Measurements from ENCODE around the gene EDN2.

Gene EDN2

DNA sequence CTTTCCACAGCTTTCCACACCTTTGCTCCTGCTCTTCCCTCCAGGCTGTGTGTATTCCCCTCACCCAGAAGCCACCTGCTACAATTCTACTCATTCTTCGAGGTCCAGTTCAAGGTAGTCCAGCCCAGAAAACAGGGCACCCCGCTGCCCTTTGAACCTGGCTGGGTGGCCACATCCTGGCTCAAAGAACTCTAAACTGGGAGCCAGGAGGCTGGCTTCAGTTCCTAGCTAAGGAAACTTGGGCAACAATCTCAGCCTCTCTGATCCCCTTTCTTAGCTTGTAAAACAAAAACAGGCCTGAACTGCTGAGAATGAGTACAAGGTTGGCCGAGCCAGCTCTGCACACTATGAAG, 4.7 kb downstream of the EDN2 start:
- no peak for DNase-seq (ENCODE audit: low read depth)
- H3K4me3 ChIP-seq (ENCODE audit: low read depth, low read length), result no peak overlapping the region
- TF ChIP-seq, protein P1, sequence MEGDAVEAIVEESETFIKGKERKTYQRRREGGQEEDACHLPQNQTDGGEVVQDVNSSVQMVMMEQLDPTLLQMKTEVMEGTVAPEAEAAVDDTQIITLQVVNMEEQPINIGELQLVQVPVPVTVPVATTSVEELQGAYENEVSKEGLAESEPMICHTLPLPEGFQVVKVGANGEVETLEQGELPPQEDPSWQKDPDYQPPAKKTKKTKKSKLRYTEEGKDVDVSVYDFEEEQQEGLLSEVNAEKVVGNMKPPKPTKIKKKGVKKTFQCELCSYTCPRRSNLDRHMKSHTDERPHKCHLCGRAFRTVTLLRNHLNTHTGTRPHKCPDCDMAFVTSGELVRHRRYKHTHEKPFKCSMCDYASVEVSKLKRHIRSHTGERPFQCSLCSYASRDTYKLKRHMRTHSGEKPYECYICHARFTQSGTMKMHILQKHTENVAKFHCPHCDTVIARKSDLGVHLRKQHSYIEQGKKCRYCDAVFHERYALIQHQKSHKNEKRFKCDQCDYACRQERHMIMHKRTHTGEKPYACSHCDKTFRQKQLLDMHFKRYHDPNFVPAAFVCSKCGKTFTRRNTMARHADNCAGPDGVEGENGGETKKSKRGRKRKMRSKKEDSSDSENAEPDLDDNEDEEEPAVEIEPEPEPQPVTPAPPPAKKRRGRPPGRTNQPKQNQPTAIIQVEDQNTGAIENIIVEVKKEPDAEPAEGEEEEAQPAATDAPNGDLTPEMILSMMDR (IDR thresholded peaks at IDR 0.05; ENCODE audit: low read depth, low read length, missing control alignments), result no peak

DNA sequence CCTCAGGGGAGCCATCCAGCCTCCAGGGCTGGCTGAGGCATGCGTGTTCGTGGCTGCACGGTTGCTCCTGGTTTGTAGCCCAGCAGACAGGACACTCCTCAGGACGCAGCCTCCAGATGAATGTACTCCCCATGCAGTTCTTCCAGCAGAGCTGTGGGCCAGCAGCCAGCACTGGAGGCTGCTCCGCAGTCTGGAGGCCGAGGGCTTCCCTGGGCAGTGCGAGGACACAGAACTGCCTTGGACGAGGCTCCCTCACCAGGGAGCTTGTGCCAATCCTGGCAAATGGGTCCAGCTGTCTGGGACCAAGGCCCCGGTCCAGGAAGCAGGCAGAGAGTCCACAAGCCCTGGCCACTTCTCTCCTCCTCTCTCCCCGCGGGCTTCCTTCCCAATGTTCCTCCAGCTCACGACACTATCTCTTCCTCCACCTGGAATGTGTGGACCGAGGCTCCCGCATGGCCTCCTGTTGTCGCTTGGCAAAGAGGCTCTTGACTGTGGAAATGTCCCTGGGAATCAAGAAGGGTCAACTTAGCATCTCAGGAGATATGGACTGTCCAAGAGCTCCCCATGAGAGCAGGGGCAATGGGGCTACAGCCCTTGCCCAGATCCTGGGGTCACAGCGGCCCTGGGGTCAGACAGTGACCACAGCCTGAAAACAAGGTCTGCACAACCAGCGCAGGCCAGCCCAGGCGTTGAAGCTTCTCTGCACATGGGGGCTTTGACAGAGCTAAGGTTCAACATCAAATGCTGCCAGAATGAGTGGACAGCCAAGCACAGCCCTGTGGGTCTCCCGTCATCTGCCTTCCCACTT, 5.3 kb downstream of the EDN2 start:
- DNase-seq (ENCODE audit: low read depth), result no peak

DNA sequence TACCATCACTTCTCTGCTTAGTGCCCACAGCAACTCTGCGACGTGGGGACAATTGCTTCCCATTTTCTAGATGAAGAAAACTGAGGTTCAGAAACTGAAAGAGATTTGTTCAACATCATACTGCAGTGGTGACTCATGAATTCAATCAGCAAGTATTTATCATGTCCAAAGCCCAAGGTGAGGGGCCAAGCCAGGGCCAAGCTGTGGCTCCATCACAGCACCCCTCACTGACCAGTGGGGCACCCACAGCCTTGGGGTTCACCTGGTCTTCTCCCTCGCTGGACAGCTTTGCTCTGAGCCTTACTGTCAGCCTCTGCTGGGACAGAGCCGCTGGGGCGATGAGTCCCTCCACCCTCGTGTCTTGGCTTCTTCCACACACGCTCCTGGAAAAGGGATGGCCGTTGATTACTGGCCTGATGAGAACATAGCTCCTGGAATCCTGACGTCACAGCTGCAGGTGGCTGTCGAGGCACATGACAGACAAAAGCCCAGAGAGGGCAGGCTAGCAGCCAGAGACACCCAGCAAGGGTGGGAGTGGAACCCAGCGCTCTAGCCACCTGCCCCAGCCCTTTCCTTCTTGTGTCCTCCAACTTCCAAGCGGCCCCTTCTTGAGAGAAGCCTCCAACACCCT, 6.2 kb downstream of the EDN2 start:
- DNase-seq (ENCODE audit: low read depth), result no peak
- TF ChIP-seq, protein P1 (IDR thresholded peaks at IDR 0.05; ENCODE audit: low read depth, low read length, missing control alignments), result no peak
- H3K4me3 ChIP-seq (ENCODE audit: low read depth, low read length), result no peak overlapping the region

More for the DNA sequence above, 5.3 kb downstream of the EDN2 start:
- TF ChIP-seq, protein P1 (IDR thresholded peaks at IDR 0.05; ENCODE audit: low read depth, low read length, missing control alignments), result no peak
- no peak overlapping the region for H3K4me3 ChIP-seq (ENCODE audit: low read depth, low read length)

DNA sequence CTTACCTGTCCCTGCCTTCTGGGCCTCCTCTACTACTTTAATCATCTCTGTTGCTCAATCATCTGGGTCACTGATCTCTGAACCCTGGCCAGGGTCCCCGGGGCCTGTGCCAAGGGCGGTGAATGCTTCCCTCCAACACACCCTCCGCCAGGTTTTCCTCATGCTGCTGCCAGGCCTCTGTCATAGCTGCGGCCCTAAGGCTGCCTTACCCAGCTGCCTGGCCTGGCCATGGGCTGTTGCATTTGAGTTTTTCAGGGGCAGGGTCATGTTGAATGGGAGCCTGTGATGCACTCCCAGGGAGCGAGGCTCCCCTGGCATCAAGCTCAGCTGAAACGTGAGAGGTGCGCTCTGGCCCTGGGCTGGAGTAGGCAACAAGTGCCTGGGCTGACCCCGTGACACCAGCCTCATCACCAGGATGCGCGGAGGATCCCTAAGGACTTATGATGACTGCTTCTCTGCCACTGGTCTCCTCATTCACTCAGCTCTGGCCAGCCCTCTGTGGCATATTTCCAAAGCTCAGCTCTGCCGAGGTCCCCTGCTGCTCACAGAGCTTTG, 7.6 kb downstream of the EDN2 start:
- TF ChIP-seq, protein P1 (IDR thresholded peaks at IDR 0.05; ENCODE audit: low read depth, low read length, missing control alignments), result no peak
- DNase-seq (ENCODE audit: low read depth), result no peak

DNA sequence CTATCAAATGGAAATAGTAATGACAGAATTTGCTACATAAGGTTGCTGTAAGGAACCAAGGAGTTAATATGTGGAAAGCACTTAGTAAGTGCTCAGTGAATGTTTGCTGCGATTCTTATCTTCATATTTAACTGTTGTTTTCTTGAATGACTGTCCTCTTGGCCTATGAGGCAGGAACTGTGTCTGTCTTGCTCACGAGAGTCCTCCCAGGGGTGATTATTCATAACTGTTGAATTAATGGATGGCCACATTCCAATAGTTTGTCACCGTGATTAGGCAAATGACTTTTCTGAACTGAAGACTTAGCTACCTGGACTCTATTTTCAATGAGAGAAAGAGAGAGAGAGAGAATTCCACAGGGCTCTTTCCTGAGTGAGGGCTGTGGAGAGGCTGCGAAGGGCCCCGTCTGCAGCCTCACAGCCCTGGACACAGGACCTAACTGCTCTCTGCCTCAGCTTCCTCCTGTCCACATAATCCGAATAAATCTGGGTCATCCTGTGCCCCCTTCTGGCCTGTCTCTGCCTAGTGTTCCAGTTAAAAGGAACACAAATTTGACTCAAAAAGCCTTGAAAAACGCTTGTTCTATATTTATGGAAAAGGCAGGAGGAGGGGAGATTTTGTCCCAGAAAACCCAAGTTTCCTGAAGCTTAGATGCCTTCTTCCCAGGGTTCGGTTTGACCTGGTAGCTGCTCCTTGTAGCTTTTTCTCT, 8.5 kb downstream of the EDN2 start:
- H3K4me3 ChIP-seq (ENCODE audit: low read depth, low read length), result no peak overlapping the region
- no peak for DNase-seq (ENCODE audit: low read depth)
- TF ChIP-seq, protein P1 (IDR thresholded peaks at IDR 0.05; ENCODE audit: low read depth, low read length, missing control alignments), result no peak

More for the DNA sequence above, 7.6 kb downstream of the EDN2 start:
- no peak overlapping the region for H3K4me3 ChIP-seq (ENCODE audit: low read depth, low read length)

DNA sequence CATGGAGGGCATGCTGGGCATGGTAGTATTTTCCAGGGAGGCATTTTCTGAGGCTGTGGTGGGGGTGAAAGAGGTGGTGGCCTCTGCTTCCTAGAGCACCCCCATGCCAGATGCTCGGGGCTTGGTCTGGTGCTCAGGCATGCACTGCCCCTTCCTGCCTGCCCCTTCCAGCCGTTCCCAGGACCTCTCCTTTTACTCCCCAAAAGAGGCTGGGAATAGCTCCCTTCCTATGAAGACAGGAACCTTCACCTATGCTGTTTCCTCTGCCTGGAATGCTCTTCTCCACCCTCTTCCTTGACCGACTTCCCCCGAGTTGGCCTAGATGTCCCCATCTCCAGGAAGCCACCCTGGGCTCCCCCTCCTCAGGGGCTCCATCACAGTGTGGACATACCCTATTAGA, 9.1 kb downstream of the EDN2 start:
- H3K4me3 ChIP-seq (ENCODE audit: low read depth, low read length), result no peak overlapping the region
- TF ChIP-seq, protein P1 (IDR thresholded peaks at IDR 0.05; ENCODE audit: low read depth, low read length, missing control alignments), result no peak
- no peak for DNase-seq (ENCODE audit: low read depth)
